Heart left ventricle (tissue), 16 donors: ENCODE data around the gene KCNJ10. TPM values are rescaled to one million over a fixed set of nuclear protein-coding genes. Genes with fewer than 3 reads are reported as not detected.

Source experiments
- ATAC-seq, 4 donors: fragments of 200-7000 bp; cut with Tn5 transposase; one replicate each; pipeline ENCODE4 v1.9.1; 2020 to 2022; ENCODE audit warnings: moderate library complexity in 4 of 4, mild to moderate bottlenecking in 3 of 4, moderate number of reproducible peaks in 1 of 4
- DNase-seq, 5 donors: peaks; one replicate each; pipeline ENCODE4 v3.0.0-alpha.2; 2020
- H3K27ac ChIP-seq, 12 donors: fragments of 200-600 bp; sonication (generic) in 4 of 12; one replicate each; pipeline versions ENCODE4 v1.5.0 to v1.8.0; 2016 to 2022; ENCODE audit warnings: mild to moderate bottlenecking in 2 of 12
- H3K27me3 ChIP-seq, 9 donors: fragments of 200-600 bp; sonication (generic) in 2 of 9; one replicate each; pipeline versions ENCODE4 v1.5.1 to v1.8.0; 2016 to 2022; ENCODE audit warnings: mild to moderate bottlenecking in 3 of 9
- H3K36me3 ChIP-seq, 9 donors: fragments of 200-600 bp; sonication (generic) in 2 of 9; one replicate each; pipeline versions ENCODE4 v1.5.0 to v1.8.0; 2018 to 2022; ENCODE audit warnings: mild to moderate bottlenecking in 2 of 9
- H3K4me1 ChIP-seq, 12 donors: fragments of 200-600 bp; sonication (generic) in 4 of 12; one replicate each; pipeline versions ENCODE4 v1.5.0 to v1.8.0; 2016 to 2022; ENCODE audit warnings: mild to moderate bottlenecking in 3 of 12
- H3K4me3 ChIP-seq, 12 donors: fragments of 200-600 bp; sonication (generic) in 4 of 12; one replicate each; pipeline versions ENCODE4 v1.5.0 to v1.8.0; 2017 to 2022; ENCODE audit warnings: mild to moderate bottlenecking in 9 of 12, moderate library complexity in 4 of 12
- H3K9me3 ChIP-seq, 12 donors: fragments of 200-600 bp; sonication (generic) in 4 of 12; one replicate each; pipeline versions ENCODE4 v1.5.0 to v1.8.0; 2016 to 2022; ENCODE audit warnings: mild to moderate bottlenecking in 1 of 12
- POLR2A ChIP-seq, 2 donors: fragments of 450-650 bp; IDR thresholded peaks; one replicate each; pipeline ENCODE4 v1.6.1; 2017; ENCODE audit warnings: antibody characterized with exemption in 2 of 2, mild to moderate bottlenecking in 2 of 2, moderate library complexity in 2 of 2
- WGBS, 4 donors: extraction: QIAGEN DNeasy Blood & Tissue Kit in 2 of 4; methylation state at CpG; one replicate each; pipeline versions ENCODE4 v1.1.5 to v1.1.7; 2013 to 2018; 5-methylcytosine and 5-hydroxymethylcytosine counted together
- intact Hi-C, 10 donors: fragments of 100-400 bp; cut with DNase I; formaldehyde crosslinking; loops; one replicate each; pipeline versions ENCODE4 v1.11.1 to v1.14.2; 2022
- polyA plus RNA-seq, 2 donors: library from polyadenylated mRNA; stranded (reverse); fragments of 200-250 nt; gene quantifications; one replicate each; pipeline ENCODE4 v1.2.3, GENCODE V29; 2013
- total RNA-seq, 9 donors: library from RNA; depleted of rRNA in 2 of 9; stranded (reverse); fragments of >200 nt in 2 of 9; fragmentation: NEBNext Ultra II Directional in 3 of 9; extraction: Animal tissue kit (Norgen Biotek cat#: 25700) in 3 of 9; gene quantifications; one replicate each; pipeline versions ENCODE4 v1.1.0 to v1.2.4, GENCODE V29; 2016 to 2023
- TF ChIP-seq, protein P1 (sequence below), 12 donors: fragments of 200-600 bp; sonication (generic) in 4 of 12; IDR thresholded peaks; one replicate each; pipeline versions ENCODE4 v1.5.0 to v1.8.0; 2018 to 2022; ENCODE audit warnings: antibody characterized with exemption in 12 of 12, mild to moderate bottlenecking in 5 of 12
- donor health status: ischemic (EF 13 %, LVEDD 7.1; RV severe dilation, severe dysfunction).
- donor health status: healthy with polysubstance abuse.
- donor health status: DM: no; HTN: yes; CAD: no.
- donor health status: DM: no; HTN: no; CAD: no.
- donor health status: ischemic (EF 25% LVEDD 6.9; RV normal size, moderate dysfunction).
- donor health status: ischemic (EF 25% LVEDD 5.7; RV mildly dilated, moderate dysfunction).
- donor health status: healthy.
- donor health status: DM: yes; HTN: yes; CAD: no.
- donor health status: ischemic (EF 35%, LVEDD 5.7; RV mildly dilated, moderate dysfunction).
- donor health status: nonischemic (EF 11% LVEDD 7.7; RV severe dilation, severe dysfunction).
- donor health status: DM: yes; HTN: yes; CAD: no.
- donor health status: PGD.
- donor health status: ischemic (EF 29% LVEDD 5.4; RV normal size, mild dysfunction).
- donor health status: nonischemic (EF 23%, LVEDD 6.1; RV moderate dilation, normal function).

The KCNJ10 gene
- total and polyA plus RNA-seq, 11 donors: 0.08 to 1.1 (median 0.48) TPM; not detected in 8

DNA sequence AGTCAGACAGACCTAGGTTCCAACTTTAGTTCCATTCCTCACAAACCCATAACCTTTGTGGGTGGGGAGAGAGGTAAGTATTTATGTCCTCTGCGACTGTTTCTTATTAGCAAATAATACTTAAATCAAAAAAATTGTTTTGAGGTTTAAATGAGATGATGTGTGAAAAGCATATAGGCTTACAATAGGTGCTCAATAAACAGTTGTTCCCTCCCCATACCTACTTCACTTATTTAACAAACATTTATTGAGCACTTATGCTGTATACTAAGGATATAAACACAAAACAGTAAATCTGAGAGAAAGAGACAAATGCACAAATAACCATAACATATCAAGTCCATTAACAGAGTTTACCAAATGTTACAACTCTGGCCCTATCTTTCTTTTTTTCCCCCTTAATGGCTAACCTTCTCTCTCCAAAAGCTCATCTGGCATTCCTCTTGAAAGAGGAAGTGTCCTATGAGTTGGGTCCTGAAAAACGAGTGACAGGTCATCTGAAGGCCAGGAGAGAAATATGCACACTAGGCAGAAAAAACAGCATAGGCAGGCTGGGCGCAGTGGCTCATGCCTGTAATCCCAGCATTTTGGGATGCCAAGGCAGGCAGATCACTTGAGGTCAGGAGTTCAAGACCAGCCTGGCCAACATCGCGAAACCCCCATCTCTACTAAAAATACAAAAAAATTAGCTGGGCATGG, 48.4 kb downstream of the KCNJ10 start:
- Histone ChIP-seq H3K27ac (no peak overlapping the region), H3K27me3 (no peaks in the 10 kb centered on the region), H3K4me3 (no peak overlapping the region), H3K36me3 (peaks cover 0 to under 1% (median 0%) of the 10 kb centered on the region in 9 donors), H3K4me1 (peaks cover 0 to 22% (median 16%) of the 10 kb centered on the region in 12 donors), H3K9me3 (no peaks in the 10 kb centered on the region)
- WGBS, 4 donors: 75 to 84% (median 80%) methylated on average over 5 of the region's 5 CpGs
- TF ChIP-seq POLR2A (IDR thresholded peaks at IDR 0.05): no peak
- TF ChIP-seq, protein P1, sequence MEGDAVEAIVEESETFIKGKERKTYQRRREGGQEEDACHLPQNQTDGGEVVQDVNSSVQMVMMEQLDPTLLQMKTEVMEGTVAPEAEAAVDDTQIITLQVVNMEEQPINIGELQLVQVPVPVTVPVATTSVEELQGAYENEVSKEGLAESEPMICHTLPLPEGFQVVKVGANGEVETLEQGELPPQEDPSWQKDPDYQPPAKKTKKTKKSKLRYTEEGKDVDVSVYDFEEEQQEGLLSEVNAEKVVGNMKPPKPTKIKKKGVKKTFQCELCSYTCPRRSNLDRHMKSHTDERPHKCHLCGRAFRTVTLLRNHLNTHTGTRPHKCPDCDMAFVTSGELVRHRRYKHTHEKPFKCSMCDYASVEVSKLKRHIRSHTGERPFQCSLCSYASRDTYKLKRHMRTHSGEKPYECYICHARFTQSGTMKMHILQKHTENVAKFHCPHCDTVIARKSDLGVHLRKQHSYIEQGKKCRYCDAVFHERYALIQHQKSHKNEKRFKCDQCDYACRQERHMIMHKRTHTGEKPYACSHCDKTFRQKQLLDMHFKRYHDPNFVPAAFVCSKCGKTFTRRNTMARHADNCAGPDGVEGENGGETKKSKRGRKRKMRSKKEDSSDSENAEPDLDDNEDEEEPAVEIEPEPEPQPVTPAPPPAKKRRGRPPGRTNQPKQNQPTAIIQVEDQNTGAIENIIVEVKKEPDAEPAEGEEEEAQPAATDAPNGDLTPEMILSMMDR (IDR thresholded peaks at IDR 0.05): no peak
- ATAC-seq (no peak), DNase-seq (no peak)
- intact Hi-C loops: no loop called here

DNA sequence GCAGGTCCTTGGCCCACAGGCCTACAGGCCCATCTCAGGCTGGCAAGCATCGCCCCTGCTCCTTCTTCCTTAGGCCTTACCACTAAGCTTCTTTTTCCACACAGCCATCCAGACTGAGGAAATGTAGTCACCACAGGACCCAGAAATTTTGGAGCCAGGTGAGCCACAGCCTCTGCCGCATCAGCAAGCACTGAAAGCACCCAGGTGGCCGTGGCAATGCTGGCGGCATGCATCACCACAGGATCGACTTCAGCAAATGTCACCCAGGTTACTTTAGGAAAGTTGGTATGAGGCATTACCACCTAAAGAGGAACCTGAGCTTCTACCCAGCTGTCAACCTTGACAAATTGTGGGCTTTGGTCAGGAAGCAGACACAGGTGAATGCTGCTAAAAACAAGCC, 49.8 kb downstream of the KCNJ10 start:
- ATAC-seq (no peak), DNase-seq (no peak)
- Histone ChIP-seq H3K27ac (no peak overlapping the region), H3K36me3 (no peaks in the 10 kb centered on the region), H3K4me1 (peaks cover 0 to 20% (median 14%) of the 10 kb centered on the region in 12 donors), H3K27me3 (no peaks in the 10 kb centered on the region), H3K9me3 (no peaks in the 10 kb centered on the region), H3K4me3 (no peak overlapping the region)
- intact Hi-C loops: no loop called here
- no peak for TF ChIP-seq POLR2A (IDR thresholded peaks at IDR 0.05)
- TF ChIP-seq, protein P1 (IDR thresholded peaks at IDR 0.05): no peak
- 79 to 94% (median 91%) methylated on average over 5 of the region's 5 CpGs for WGBS, 4 donors

DNA sequence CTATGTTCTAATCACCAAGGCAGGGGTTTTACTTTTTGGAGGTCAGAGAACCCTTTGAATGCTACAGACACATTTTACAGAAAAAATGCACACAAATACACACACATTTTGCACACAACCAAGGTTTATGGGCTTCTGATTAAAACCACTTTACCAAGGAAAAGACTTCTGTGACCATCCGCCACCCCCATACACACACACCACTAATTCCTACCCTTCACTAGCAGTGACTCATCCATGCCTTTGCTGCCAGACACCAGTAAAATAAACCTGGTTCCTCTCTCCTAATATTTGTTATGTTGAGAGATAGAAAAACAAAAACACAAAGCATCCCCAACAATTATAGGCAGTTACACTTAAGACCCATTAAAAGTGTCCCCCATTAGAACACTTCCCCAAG, 51.1 kb downstream of the KCNJ10 start:
- Histone ChIP-seq H3K9me3 (no peaks in the 10 kb centered on the region), H3K27ac (no peak overlapping the region), H3K27me3 (peaks cover 0 to 2% (median 0%) of the 10 kb centered on the region in 9 donors), H3K36me3 (no peaks in the 10 kb centered on the region), H3K4me1 (peaks cover 0 to 9% (median 4%) of the 10 kb centered on the region in 12 donors), H3K4me3 (no peak overlapping the region)
- DNase-seq (no peak), ATAC-seq (no peak)
- no peak for TF ChIP-seq POLR2A (IDR thresholded peaks at IDR 0.05)
- TF ChIP-seq, protein P1 (IDR thresholded peaks at IDR 0.05): no peak
- 92 to 100% (median 93%) methylated on average over 1 of the region's 1 CpG for WGBS, 4 donors
- intact Hi-C loops: no loop called here

DNA sequence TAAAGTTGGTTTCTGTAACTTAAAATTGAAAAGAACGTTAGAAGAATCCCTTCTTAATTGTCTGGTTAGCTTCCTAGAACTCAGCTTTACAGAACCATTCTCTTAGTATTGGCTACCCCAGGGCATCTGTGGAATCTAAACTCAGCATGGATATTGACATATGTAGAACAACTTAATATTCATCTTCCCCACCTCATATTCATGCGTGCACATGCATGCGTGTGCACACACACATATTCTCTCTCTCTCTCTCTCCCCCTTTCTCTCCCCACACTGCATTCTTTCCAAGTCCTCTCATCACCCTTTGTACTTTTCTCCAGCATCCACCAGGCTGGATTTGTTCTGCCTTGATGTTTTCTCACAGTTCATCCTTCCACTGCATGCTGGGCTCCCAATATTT, 51.6 kb downstream of the KCNJ10 start:
- Histone ChIP-seq H3K27ac (no peak overlapping the region), H3K4me3 (no peak overlapping the region), H3K9me3 (no peaks in the 10 kb centered on the region), H3K4me1 (peaks cover 0 to 3% (median 0%) of the 10 kb centered on the region in 12 donors), H3K27me3 (peaks cover 0 to 6% (median 0%) of the 10 kb centered on the region in 9 donors), H3K36me3 (no peaks in the 10 kb centered on the region)
- 80 to 89% (median 87%) methylated on average over 3 of the region's 3 CpGs for WGBS, 4 donors
- TF ChIP-seq POLR2A (IDR thresholded peaks at IDR 0.05): no peak
- TF ChIP-seq, protein P1 (IDR thresholded peaks at IDR 0.05): no peak
- intact Hi-C loops: no loop called here
- DNase-seq: no peak
- ATAC-seq: no peak
